ENCODE data around the gene PDLIM1. TPM values are rescaled to one million over a fixed set of nuclear protein-coding genes. Genes with fewer than 3 reads are reported as not detected.

The PDLIM1 gene
- total RNA-seq, 1 experiment from 2014 or later = 115 TPM

DNA sequence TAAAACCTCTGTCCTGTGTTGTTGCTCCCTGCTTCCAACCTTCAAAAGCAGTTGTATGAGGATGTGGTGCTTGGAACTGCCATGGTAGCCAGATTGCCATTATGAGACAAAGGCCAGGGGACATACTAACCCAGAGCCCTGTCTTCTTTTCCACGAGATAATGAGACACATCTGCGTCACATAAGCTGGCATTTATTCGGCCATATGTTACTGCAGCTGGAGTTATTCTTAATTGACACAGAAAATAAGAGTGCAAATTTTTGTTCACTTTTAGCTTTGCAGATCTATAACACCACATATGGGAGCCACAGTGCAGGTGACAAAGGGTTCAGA lies 15.5 kb upstream of the PDLIM1 start:
- no peak overlapping the region for H3K4me2 ChIP-seq (ENCODE audit: insufficient read depth, insufficient read length, low read length)
- no peaks in the 10 kb centered on the region for H3K36me3 Mint-ChIP-seq (ENCODE audit: insufficient read depth in 1 of 3, low read depth in 3 of 3)
- no peak overlapping the region for H3K4me3 Mint-ChIP-seq
- H2BK20ac ChIP-seq (ENCODE audit: low read depth, low read length, poor library complexity, severe bottlenecking) = no peak overlapping the region
- no peak overlapping the region for H3K56ac ChIP-seq (ENCODE audit: insufficient read length, low read depth, low read length)
- no peak overlapping the region for H4K8ac ChIP-seq (replicated peaks; ENCODE audit: insufficient read length, low read depth, low read length)
- WGBS (ENCODE audit: extremely low coverage, insufficient read length, low lambda C conversion rate) = no CpG with 5 or more reads among the region's 3 CpGs
- no peak for DNase-seq
- no peak overlapping the region for H4K5ac ChIP-seq (ENCODE audit: insufficient read length, low read depth, low read length)
- no peak overlapping the region for H3K18ac ChIP-seq (ENCODE audit: insufficient read length, low read depth, low read length)
- H3K79me2 ChIP-seq (ENCODE audit: insufficient read depth, low read length) = no peaks in the 10 kb centered on the region
- H3K4ac ChIP-seq (ENCODE audit: low read depth, low read length) = no peak overlapping the region
- no peak overlapping the region for H3K9ac ChIP-seq (ENCODE audit: extremely low read depth, insufficient read length, low read length)
- H3K4me1 ChIP-seq (ENCODE audit: insufficient read depth, low read length) = peaks cover 14% of the 10 kb centered on the region
- TF ChIP-seq, protein P1, sequence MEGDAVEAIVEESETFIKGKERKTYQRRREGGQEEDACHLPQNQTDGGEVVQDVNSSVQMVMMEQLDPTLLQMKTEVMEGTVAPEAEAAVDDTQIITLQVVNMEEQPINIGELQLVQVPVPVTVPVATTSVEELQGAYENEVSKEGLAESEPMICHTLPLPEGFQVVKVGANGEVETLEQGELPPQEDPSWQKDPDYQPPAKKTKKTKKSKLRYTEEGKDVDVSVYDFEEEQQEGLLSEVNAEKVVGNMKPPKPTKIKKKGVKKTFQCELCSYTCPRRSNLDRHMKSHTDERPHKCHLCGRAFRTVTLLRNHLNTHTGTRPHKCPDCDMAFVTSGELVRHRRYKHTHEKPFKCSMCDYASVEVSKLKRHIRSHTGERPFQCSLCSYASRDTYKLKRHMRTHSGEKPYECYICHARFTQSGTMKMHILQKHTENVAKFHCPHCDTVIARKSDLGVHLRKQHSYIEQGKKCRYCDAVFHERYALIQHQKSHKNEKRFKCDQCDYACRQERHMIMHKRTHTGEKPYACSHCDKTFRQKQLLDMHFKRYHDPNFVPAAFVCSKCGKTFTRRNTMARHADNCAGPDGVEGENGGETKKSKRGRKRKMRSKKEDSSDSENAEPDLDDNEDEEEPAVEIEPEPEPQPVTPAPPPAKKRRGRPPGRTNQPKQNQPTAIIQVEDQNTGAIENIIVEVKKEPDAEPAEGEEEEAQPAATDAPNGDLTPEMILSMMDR (conservative IDR thresholded peaks at IDR 0.05) = no peak
- no peaks in the 10 kb centered on the region for H3K27me3 ChIP-seq (ENCODE audit: insufficient read depth, low read length)
- no peaks in the 10 kb centered on the region for H4K20me1 ChIP-seq (ENCODE audit: control insufficient read depth, insufficient read depth, insufficient read length)
- no peaks in the 10 kb centered on the region for H3K23me2 ChIP-seq (ENCODE audit: insufficient read length, low read depth, low read length, poor library complexity, severe bottlenecking)
- H2BK120ac ChIP-seq (ENCODE audit: low read depth, low read length, poor library complexity, severe bottlenecking) = no peak overlapping the region
- H3K27me3 Mint-ChIP-seq (ENCODE audit: low read depth) = peaks cover 31% of the 10 kb centered on the region
- no peak overlapping the region for H2BK5ac ChIP-seq (ENCODE audit: insufficient read length, low read length)
- H3T11ph ChIP-seq (ENCODE audit: low read length) = no peak overlapping the region
- no peaks in the 10 kb centered on the region for H3K79me1 ChIP-seq (ENCODE audit: insufficient read depth, low read depth, low read length, poor library complexity, severe bottlenecking)
- H3K27ac Mint-ChIP-seq = no peak overlapping the region
- H2BK15ac ChIP-seq (ENCODE audit: low read depth, low read length) = no peak overlapping the region
- no peak overlapping the region for H2BK12ac ChIP-seq (ENCODE audit: insufficient read length, low read depth, low read length)
- H3K23ac ChIP-seq (ENCODE audit: insufficient read length, low read depth, low read length) = no peak overlapping the region
- no peak overlapping the region for H2AK5ac ChIP-seq (ENCODE audit: insufficient read length, low read length)
- H3K14ac ChIP-seq (ENCODE audit: insufficient read depth, low read length) = no peak overlapping the region
- H2AFZ ChIP-seq (ENCODE audit: low read length) = no peak overlapping the region
- no peak overlapping the region for H4K91ac ChIP-seq (ENCODE audit: insufficient read length, low read depth, low read length)
- H3K9me3 ChIP-seq (ENCODE audit: control insufficient read depth, low read depth, low read length) = no peaks in the 10 kb centered on the region
- no peak overlapping the region for H3K27ac ChIP-seq (ENCODE audit: insufficient read length, low read depth, low read length)
- H3K9me3 Mint-ChIP-seq = no peaks in the 10 kb centered on the region
- peaks cover 27 to 30% of the 10 kb centered on the region in 2 experiments for H3K4me1 Mint-ChIP-seq
